ENCODE measurements around the gene CPED1.

DNA sequence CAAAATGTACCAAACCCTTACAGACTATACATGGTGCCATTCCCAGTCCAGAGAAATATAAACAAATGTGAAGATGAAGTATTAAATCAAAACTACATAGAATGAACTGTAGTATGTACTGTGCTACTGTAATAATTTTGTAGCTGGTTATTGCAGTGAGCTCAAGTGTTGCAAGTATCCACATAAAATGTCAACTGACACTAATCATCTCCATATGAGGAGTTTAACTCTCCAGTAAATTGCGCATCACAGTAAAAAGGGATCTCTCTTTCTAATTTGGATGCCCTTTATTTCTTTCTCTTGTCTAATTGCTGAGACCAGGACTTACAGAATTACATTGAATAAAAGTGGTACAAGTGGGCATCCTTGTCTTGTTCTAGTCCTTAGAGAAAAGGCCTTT, 165.5 kb downstream of the CPED1 start:
- TF ChIP-seq, protein P1, sequence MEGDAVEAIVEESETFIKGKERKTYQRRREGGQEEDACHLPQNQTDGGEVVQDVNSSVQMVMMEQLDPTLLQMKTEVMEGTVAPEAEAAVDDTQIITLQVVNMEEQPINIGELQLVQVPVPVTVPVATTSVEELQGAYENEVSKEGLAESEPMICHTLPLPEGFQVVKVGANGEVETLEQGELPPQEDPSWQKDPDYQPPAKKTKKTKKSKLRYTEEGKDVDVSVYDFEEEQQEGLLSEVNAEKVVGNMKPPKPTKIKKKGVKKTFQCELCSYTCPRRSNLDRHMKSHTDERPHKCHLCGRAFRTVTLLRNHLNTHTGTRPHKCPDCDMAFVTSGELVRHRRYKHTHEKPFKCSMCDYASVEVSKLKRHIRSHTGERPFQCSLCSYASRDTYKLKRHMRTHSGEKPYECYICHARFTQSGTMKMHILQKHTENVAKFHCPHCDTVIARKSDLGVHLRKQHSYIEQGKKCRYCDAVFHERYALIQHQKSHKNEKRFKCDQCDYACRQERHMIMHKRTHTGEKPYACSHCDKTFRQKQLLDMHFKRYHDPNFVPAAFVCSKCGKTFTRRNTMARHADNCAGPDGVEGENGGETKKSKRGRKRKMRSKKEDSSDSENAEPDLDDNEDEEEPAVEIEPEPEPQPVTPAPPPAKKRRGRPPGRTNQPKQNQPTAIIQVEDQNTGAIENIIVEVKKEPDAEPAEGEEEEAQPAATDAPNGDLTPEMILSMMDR (conservative IDR thresholded peaks at IDR 0.05; ENCODE audit: low read depth, low read length): no peak
- no peak for TF ChIP-seq EZH2phosphoT487 (IDR thresholded peaks at IDR 0.05; ENCODE audit: borderline replicate concordance, low read length)

All from PC-3 (cell line).